HG02678 (cell line): ENCODE data around the gene NOXRED1.
A peak's percentile ranks its signal among the peaks of the same experiment; 100 is the strongest.

ENCODE experiments used
- ATAC-seq: cut with Tn5 transposase; IDR thresholded peaks from one replicate; pipeline ENCODE4 v1.9.1; 2021; ENCODE audit warnings: mild to moderate bottlenecking, moderate library complexity; ENCODE audit not compliant: unreplicated experiment

The NOXRED1 gene

GRCh38 chr14:77409131-77409533, 14.2 kb downstream of the NOXRED1 start:
- no peak for ATAC-seq

- no peak for ATAC-seq
Observed at GRCh38 chr14:77407158-77407557, 16.2 kb downstream of the NOXRED1 start.

GRCh38 chr14:77406718-77407117, 16.6 kb downstream of the NOXRED1 start:
- ATAC-seq: no peak

GRCh38 chr14:77406086-77406485, 17.2 kb downstream of the NOXRED1 start:
- no peak for ATAC-seq

- no peak for ATAC-seq
Observed at GRCh38 chr14:77403768-77404167, 19.6 kb downstream of the NOXRED1 start.

GRCh38 chr14:77400216-77400615, 23.1 kb downstream of the NOXRED1 start:
- ATAC-seq: no peak

GRCh38 chr14:77390188-77390587, 33.1 kb downstream of the NOXRED1 start:
- ATAC-seq: no peak

- ATAC-seq: no peak
Observed at GRCh38 chr14:77378701-77379100, 44.6 kb downstream of the NOXRED1 start.

- no peak for ATAC-seq
Observed at GRCh38 chr14:77377502-77377844, 45.9 kb downstream of the NOXRED1 start.

GRCh38 chr14:77376771-77377501, 46.4 kb downstream of the NOXRED1 start, which contains the start of the genes SAMD15 and TMED8:
Gene SAMD15 (plus strand): TSS chr14:77377379. CDS start chr14:77377419, 40 bp downstream.
Gene TMED8 (minus strand): TSS chr14:77377094. CDS start chr14:77377053, 41 bp downstream.
- peak; percentile 86 for ATAC-seq

- peak; percentile 13 for ATAC-seq
Observed at GRCh38 chr14:77375973-77376770, 47.2 kb downstream of the NOXRED1 start.

- no peak for ATAC-seq
Observed at GRCh38 chr14:77375164-77375950, 48.0 kb downstream of the NOXRED1 start.

GRCh38 chr14:77372304-77372841, 51.0 kb downstream of the NOXRED1 start:
- ATAC-seq: no peak

- ATAC-seq: no peak
Observed at GRCh38 chr14:77369285-77369684, 54.0 kb downstream of the NOXRED1 start.

- peak; percentile 50 for ATAC-seq
Observed at GRCh38 chr14:77364146-77364545, 59.2 kb downstream of the NOXRED1 start.

GRCh38 chr14:77359626-77360025, 63.7 kb downstream of the NOXRED1 start:
- ATAC-seq: no peak

GRCh38 chr14:77356899-77357298, 66.4 kb downstream of the NOXRED1 start:
- ATAC-seq: no peak

GRCh38 chr14:77355811-77356210, 67.5 kb downstream of the NOXRED1 start:
- no peak for ATAC-seq

- ATAC-seq: no peak
Observed at GRCh38 chr14:77353469-77354141, 69.7 kb downstream of the NOXRED1 start.

- ATAC-seq: no peak
Observed at GRCh38 chr14:77347751-77348150, 75.6 kb downstream of the NOXRED1 start.
